ENCODE results near the gene TRAM2.

The TRAM2 gene

DNA sequence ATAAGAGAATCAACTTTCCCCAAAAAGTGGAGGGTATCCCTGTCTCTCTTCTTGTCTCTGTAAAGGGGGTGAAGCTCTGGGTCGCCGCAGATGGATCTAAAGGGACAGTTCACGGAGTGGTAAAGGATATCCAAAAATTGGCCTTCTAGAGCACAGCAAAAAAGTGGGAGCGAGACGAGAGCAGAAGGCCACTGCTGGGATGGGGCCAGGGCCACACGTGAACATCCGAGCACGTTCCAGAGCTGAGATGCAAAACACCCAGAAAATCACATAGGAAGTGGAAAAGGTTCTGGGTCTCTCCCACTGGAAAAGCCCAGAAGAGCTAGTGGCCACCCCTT, 837 bp downstream of the TRAM2 start:
- TF ChIP-seq RAD21 (IDR thresholded peaks at IDR 0.05; ENCODE audit: low read depth) (no peak), TEAD4 (IDR thresholded peaks at IDR 0.05) (no peak), TAF1 (IDR thresholded peaks at IDR 0.05; ENCODE audit: low read depth) (no peak), CEBPB (IDR thresholded peaks at IDR 0.05) (no peak), CREB1 (IDR thresholded peaks at IDR 0.05; ENCODE audit: low read depth) (no peak), EP300 (IDR thresholded peaks at IDR 0.05; ENCODE audit: borderline replicate concordance) (no peak)
- TF ChIP-seq, protein P1, sequence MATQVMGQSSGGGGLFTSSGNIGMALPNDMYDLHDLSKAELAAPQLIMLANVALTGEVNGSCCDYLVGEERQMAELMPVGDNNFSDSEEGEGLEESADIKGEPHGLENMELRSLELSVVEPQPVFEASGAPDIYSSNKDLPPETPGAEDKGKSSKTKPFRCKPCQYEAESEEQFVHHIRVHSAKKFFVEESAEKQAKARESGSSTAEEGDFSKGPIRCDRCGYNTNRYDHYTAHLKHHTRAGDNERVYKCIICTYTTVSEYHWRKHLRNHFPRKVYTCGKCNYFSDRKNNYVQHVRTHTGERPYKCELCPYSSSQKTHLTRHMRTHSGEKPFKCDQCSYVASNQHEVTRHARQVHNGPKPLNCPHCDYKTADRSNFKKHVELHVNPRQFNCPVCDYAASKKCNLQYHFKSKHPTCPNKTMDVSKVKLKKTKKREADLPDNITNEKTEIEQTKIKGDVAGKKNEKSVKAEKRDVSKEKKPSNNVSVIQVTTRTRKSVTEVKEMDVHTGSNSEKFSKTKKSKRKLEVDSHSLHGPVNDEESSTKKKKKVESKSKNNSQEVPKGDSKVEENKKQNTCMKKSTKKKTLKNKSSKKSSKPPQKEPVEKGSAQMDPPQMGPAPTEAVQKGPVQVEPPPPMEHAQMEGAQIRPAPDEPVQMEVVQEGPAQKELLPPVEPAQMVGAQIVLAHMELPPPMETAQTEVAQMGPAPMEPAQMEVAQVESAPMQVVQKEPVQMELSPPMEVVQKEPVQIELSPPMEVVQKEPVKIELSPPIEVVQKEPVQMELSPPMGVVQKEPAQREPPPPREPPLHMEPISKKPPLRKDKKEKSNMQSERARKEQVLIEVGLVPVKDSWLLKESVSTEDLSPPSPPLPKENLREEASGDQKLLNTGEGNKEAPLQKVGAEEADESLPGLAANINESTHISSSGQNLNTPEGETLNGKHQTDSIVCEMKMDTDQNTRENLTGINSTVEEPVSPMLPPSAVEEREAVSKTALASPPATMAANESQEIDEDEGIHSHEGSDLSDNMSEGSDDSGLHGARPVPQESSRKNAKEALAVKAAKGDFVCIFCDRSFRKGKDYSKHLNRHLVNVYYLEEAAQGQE (IDR thresholded peaks at IDR 0.05; ENCODE audit: low read depth) = no peak
- TF ChIP-seq, protein P2, sequence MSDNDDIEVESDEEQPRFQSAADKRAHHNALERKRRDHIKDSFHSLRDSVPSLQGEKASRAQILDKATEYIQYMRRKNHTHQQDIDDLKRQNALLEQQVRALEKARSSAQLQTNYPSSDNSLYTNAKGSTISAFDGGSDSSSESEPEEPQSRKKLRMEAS (IDR thresholded peaks at IDR 0.05) = no peak

DNA sequence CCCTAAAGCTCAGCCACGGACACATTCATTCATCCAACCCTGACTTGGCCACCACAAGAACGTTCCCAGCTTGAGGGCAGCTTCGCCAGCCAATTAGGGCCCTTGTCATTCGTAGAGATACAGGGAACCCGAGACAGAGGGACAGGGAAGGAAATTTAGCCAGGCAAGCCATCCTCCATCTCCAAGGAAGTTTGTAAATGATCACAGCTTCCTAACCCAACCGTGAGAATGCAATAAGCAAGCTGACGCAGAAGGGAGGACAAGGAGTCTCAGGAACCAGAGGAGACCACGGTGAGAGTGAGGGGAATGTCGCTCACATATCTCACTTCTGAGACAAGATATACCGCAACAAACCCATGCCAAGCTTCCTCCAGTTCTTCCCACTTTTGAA, 1.4 kb downstream of the TRAM2 start:
- TF ChIP-seq EP300 (IDR thresholded peaks at IDR 0.05; ENCODE audit: borderline replicate concordance) = no peak
- TF ChIP-seq EGR1 (IDR thresholded peaks at IDR 0.05) = no peak
- no peak for TF ChIP-seq TCF12 (IDR thresholded peaks at IDR 0.05; ENCODE audit: low read depth)
- TF ChIP-seq, protein P2 (IDR thresholded peaks at IDR 0.05) = no peak
- TF ChIP-seq CREB1 (IDR thresholded peaks at IDR 0.05; ENCODE audit: low read depth) = no peak
- TF ChIP-seq RAD21 (IDR thresholded peaks at IDR 0.05; ENCODE audit: low read depth) = no peak
- TF ChIP-seq, protein P1 (IDR thresholded peaks at IDR 0.05; ENCODE audit: low read depth) = no peak
- no peak for TF ChIP-seq TAF1 (IDR thresholded peaks at IDR 0.05; ENCODE audit: low read depth)
- no peak for TF ChIP-seq YY1 (IDR thresholded peaks at IDR 0.05; ENCODE audit: low read depth)
- TF ChIP-seq FOXM1 (IDR thresholded peaks at IDR 0.05; ENCODE audit: borderline replicate concordance, low read depth) = no peak
- TF ChIP-seq, protein P3, sequence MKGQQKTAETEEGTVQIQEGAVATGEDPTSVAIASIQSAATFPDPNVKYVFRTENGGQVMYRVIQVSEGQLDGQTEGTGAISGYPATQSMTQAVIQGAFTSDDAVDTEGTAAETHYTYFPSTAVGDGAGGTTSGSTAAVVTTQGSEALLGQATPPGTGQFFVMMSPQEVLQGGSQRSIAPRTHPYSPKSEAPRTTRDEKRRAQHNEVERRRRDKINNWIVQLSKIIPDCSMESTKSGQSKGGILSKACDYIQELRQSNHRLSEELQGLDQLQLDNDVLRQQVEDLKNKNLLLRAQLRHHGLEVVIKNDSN (IDR thresholded peaks at IDR 0.05) = no peak
- no peak for TF ChIP-seq TEAD4 (IDR thresholded peaks at IDR 0.05)
- no peak for TF ChIP-seq CEBPB (IDR thresholded peaks at IDR 0.05)

DNA sequence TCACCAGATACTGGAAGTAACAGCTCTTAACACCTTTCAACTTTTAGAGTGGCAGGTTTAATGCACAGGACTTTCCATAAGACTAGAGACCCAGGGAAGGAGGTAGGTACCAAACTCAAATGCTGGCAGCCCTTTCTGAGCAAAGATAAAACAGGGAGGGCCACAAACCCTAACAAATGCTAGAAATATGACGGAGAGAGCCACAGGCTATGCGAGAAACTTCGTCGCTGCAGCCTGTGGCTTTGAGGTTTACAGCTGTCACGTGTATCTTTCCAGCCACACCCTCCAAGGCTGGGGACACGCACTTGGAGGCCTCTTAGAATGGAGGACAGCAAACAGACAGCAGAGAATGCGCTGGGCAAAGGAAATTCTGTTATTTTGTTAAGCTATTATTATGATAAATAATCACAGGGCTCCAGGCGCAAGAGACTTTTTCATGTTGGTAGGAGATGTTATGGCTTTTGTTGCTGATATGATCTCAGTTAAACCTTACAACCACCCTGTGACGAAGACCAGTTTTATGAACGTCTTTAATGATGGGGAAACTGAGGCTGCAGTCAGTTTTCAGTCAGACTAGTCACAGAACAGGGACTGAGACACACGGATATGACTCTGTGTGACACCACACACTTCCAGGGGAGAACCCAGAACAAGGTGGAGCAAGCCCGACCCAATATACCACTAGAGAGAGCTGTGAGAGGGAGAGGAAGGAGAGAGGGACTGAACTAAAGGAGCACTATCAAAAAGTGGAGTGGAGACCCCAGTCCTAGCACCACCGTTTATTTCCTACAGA, 2.0 kb downstream of the TRAM2 start:
- TF ChIP-seq TEAD4 (IDR thresholded peaks at IDR 0.05) (no peak), ZBTB7A (IDR thresholded peaks at IDR 0.05; ENCODE audit: low read depth) (no peak), TAF1 (IDR thresholded peaks at IDR 0.05; ENCODE audit: low read depth) (no peak), CEBPB (IDR thresholded peaks at IDR 0.05) (no peak), CREB1 (IDR thresholded peaks at IDR 0.05; ENCODE audit: low read depth) (no peak), EP300 (IDR thresholded peaks at IDR 0.05; ENCODE audit: borderline replicate concordance) (no peak), FOXM1 (IDR thresholded peaks at IDR 0.05; ENCODE audit: borderline replicate concordance, low read depth) (no peak), TCF12 (IDR thresholded peaks at IDR 0.05; ENCODE audit: low read depth) (no peak), EGR1 (IDR thresholded peaks at IDR 0.05) (no peak), YY1 (IDR thresholded peaks at IDR 0.05; ENCODE audit: low read depth) (no peak)
- TF ChIP-seq, protein P3 (IDR thresholded peaks at IDR 0.05) = no peak
- TF ChIP-seq, protein P1 (IDR thresholded peaks at IDR 0.05; ENCODE audit: low read depth) = no peak
- TF ChIP-seq, protein P2 (IDR thresholded peaks at IDR 0.05) = no peak

DNA sequence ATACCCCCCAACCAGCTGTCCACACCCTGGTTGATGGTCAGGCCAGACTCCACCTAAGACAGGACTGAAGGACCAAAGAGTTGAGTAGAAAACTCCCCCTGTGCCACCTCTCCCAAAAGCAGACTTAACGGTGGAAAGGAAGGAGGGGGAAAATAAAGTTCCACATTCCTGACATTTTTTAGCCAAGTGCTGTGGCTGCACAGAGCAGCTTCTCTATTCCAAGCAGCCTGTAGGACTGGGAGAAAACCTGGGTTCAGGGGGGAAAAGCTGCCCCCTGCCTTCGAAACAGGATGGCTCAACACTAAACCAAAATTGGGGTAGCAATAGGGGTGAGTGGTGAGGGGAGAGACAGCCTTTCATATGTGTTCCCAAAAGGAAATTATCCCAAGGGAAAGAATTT, 3.6 kb downstream of the TRAM2 start:
- TF ChIP-seq TEAD4 (IDR thresholded peaks at IDR 0.05) = peak; percentile 63
- TF ChIP-seq RAD21 (IDR thresholded peaks at IDR 0.05; ENCODE audit: low read depth) = no peak

All from Ishikawa (cell line).